Liver (tissue), 9 donors: ENCODE data around the gene MAP6. TPM values are rescaled to one million over a fixed set of nuclear protein-coding genes. Genes with fewer than 3 reads are reported as not detected.

Experiments used
- DNase-seq: peaks from one replicate; pipeline ENCODE4 v3.0.0-alpha.2; 2017; ENCODE audit warnings: low spot score
- H3K27ac ChIP-seq, 2 donors: one replicate each; pipeline ENCODE4 v1.7.0; 2013; ENCODE audit warnings: inconsistent platforms in 2 of 2, low read length in 2 of 2, control low read depth in 1 of 2, low read depth in 1 of 2, mild to moderate bottlenecking in 1 of 2
- H3K27me3 ChIP-seq, 4 donors: one replicate each; pipeline versions ENCODE4 v1.6.1 to v1.7.0; 2013; ENCODE audit warnings: low read length in 3 of 4, inconsistent platforms in 1 of 4, mild to moderate bottlenecking in 1 of 4, moderate library complexity in 1 of 4; ENCODE audit not compliant: control insufficient read depth in 4 of 4, insufficient read depth in 4 of 4
- H3K36me3 ChIP-seq, 4 donors: one replicate each; pipeline versions ENCODE4 v1.6.1 to v1.7.0; 2013; ENCODE audit warnings: low read length in 3 of 4, mild to moderate bottlenecking in 3 of 4, low read depth in 1 of 4, moderate library complexity in 1 of 4; ENCODE audit not compliant: control insufficient read depth in 4 of 4, insufficient read depth in 3 of 4
- H3K4me1 ChIP-seq, 4 donors: one replicate each; pipeline versions ENCODE4 v1.6.1 to v1.7.0; 2013; ENCODE audit warnings: low read length in 3 of 4, mild to moderate bottlenecking in 3 of 4, moderate library complexity in 1 of 4; ENCODE audit not compliant: control insufficient read depth in 4 of 4, insufficient read depth in 4 of 4
- H3K4me3 ChIP-seq, 3 donors: one replicate each; pipeline versions ENCODE4 v1.6.1 to v1.7.0; 2013; ENCODE audit warnings: low read length in 3 of 3, control low read depth in 1 of 3, low read depth in 1 of 3, mild to moderate bottlenecking in 1 of 3
- H3K9ac ChIP-seq, 2 donors: one replicate each; pipeline ENCODE4 v1.7.0; 2013; ENCODE audit warnings: low read length in 2 of 2, mild to moderate bottlenecking in 2 of 2, moderate library complexity in 2 of 2, control low read depth in 1 of 2, low read depth in 1 of 2
- H3K9me3 ChIP-seq, 4 donors: one replicate each; pipeline versions ENCODE4 v1.6.1 to v1.7.0; 2013; ENCODE audit warnings: low read length in 3 of 4; ENCODE audit not compliant: control insufficient read depth in 4 of 4
- ATF3 ChIP-seq: IDR thresholded peaks from 2 replicates; pipeline ENCODE4 v1.6.1; 2016; ENCODE audit warnings: antibody characterized with exemption
- CTCF ChIP-seq: fragments of 150-350 bp; IDR thresholded peaks from 2 replicates; pipeline ENCODE4 v1.5.1; 2017; ENCODE audit warnings: improper control_type of control experiment, low read depth, low read length; ENCODE audit not compliant: missing input control
- EGR1 ChIP-seq, 2 donors: IDR thresholded peaks; 2 replicates each; pipeline ENCODE4 v1.6.1; 2016 to 2018; ENCODE audit warnings: antibody characterized with exemption in 2 of 2, low read depth in 2 of 2
- FOXA1 ChIP-seq: IDR thresholded peaks from 2 replicates; pipeline ENCODE4 v1.6.1; 2016; ENCODE audit warnings: antibody characterized with exemption
- FOXA2 ChIP-seq: IDR thresholded peaks from 2 replicates; pipeline ENCODE4 v1.6.1; 2016; ENCODE audit warnings: antibody characterized with exemption
- GABPA ChIP-seq, 2 donors: IDR thresholded peaks in 1 of 2; conservative IDR thresholded peaks in 1 of 2; 2 replicates each; pipeline ENCODE4 v1.6.1; 2016; ENCODE audit warnings: antibody characterized with exemption in 2 of 2, mild to moderate bottlenecking in 1 of 2, moderate library complexity in 1 of 2
- HNF4A ChIP-seq, 2 donors: conservative IDR thresholded peaks; 2 replicates each; pipeline ENCODE4 v1.6.1; 2016; ENCODE audit warnings: antibody characterized with exemption in 2 of 2, mild to moderate bottlenecking in 2 of 2
- HNF4G ChIP-seq: IDR thresholded peaks from 2 replicates; pipeline ENCODE4 v1.6.1; 2016; ENCODE audit warnings: antibody characterized with exemption
- JUND ChIP-seq, 2 donors: IDR thresholded peaks; 2 replicates each; pipeline ENCODE4 v1.6.1; 2016; ENCODE audit warnings: antibody characterized with exemption in 2 of 2
- MAX ChIP-seq: IDR thresholded peaks from 2 replicates; pipeline ENCODE4 v1.6.1; 2016; ENCODE audit warnings: antibody characterized with exemption
- NR2F2 ChIP-seq: IDR thresholded peaks from 2 replicates; pipeline ENCODE4 v1.6.1; 2016; ENCODE audit warnings: antibody characterized with exemption
- RAD21 ChIP-seq, 2 donors: IDR thresholded peaks; 2 replicates each; pipeline ENCODE4 v1.6.1; 2016; ENCODE audit warnings: antibody characterized with exemption in 2 of 2, mild to moderate bottlenecking in 2 of 2
- REST ChIP-seq: IDR thresholded peaks from 2 replicates; pipeline ENCODE4 v1.6.1; 2016; ENCODE audit warnings: antibody characterized with exemption, mild to moderate bottlenecking
- RXRA ChIP-seq, 2 donors: IDR thresholded peaks; 2 replicates each; pipeline ENCODE4 v1.6.1; 2017 to 2018; ENCODE audit warnings: antibody characterized with exemption in 2 of 2, mild to moderate bottlenecking in 1 of 2
- SP1 ChIP-seq: IDR thresholded peaks from 2 replicates; pipeline ENCODE4 v1.6.1; 2018; ENCODE audit warnings: antibody characterized with exemption, mild to moderate bottlenecking
- TAF1 ChIP-seq: conservative IDR thresholded peaks from 2 replicates; pipeline ENCODE4 v1.6.1; 2016; ENCODE audit warnings: antibody characterized with exemption, mild to moderate bottlenecking
- YY1 ChIP-seq: IDR thresholded peaks from 2 replicates; pipeline ENCODE4 v1.6.1; 2016; ENCODE audit warnings: antibody characterized with exemption, mild to moderate bottlenecking
- ZBTB33 ChIP-seq: IDR thresholded peaks from 2 replicates; pipeline ENCODE4 v1.6.1; 2016; ENCODE audit warnings: antibody characterized with exemption
- WGBS: extraction: QIAGEN DNeasy Blood & Tissue Kit; methylation state at CpG from one replicate; pipeline ENCODE4 v1.1.7; 2013; 5-methylcytosine and 5-hydroxymethylcytosine counted together
- polyA plus RNA-seq, 2 donors: library from polyadenylated mRNA; stranded (reverse) in 1 of 2; unstranded in 1 of 2; fragments of 200-250 nt in 1 of 2; fragments of >200 nt in 1 of 2; fragmentation: Nextera tagmentation in 1 of 2; extraction: Ambion mirVana in 1 of 2; gene quantifications; one replicate each; pipeline versions ENCODE4 v1.2.1 to v1.2.3, GENCODE V29; 2013 to 2015
- total RNA-seq, 2 donors: library from RNA; depleted of rRNA; stranded (reverse); fragments of >200 nt; gene quantifications; one replicate each; pipeline ENCODE4 v1.2.3, GENCODE V29; 2014
- donor health status: healthy.
- donor health status: healthy.
- donor health status: healthy.
- donor health status: healthy.
- donor health status: healthy.

The MAP6 gene
- total and polyA plus RNA-seq, 4 donors: 0.22 to 0.36 (median 0.24) TPM

GRCh38 chr11:75700940-75701339 is 32.1 kb upstream of the MAP6 start (continued):
- TF ChIP-seq REST (no peak), JUND (IDR thresholded peaks at IDR 0.05) (no peak), RXRA (IDR thresholded peaks at IDR 0.05) (no peak), FOXA2 (no peak), FOXA1 (no peak), HNF4A (conservative IDR thresholded peaks at IDR 0.05) (no peak)

GRCh38 chr11:75697906-75698581 is 29.2 kb upstream of the MAP6 start:
- no peak for DNase-seq
- H3K9me3 ChIP-seq: no peaks in the 10 kb centered on the region
- 91% methylated on average over 4 of the region's 4 CpGs for WGBS
- H3K4me1 ChIP-seq: no peaks in the 10 kb centered on the region
- no peaks in the 10 kb centered on the region for H3K36me3 ChIP-seq
- no peak overlapping the region for H3K27ac ChIP-seq
- no peak overlapping the region for H3K9ac ChIP-seq
- no peaks in the 10 kb centered on the region for H3K27me3 ChIP-seq
- H3K4me3 ChIP-seq: no peak overlapping the region
- TF ChIP-seq REST: no peak
- no peak for TF ChIP-seq SP1
- no peak for TF ChIP-seq TAF1
- TF ChIP-seq ATF3: no peak
- no peak for TF ChIP-seq HNF4A (conservative IDR thresholded peaks at IDR 0.05)
- TF ChIP-seq MAX: no peak
- no peak for TF ChIP-seq YY1
- TF ChIP-seq NR2F2: no peak
- TF ChIP-seq RAD21 (IDR thresholded peaks at IDR 0.05): no peak
- no peak for TF ChIP-seq EGR1 (IDR thresholded peaks at IDR 0.05; ENCODE audit: low read depth in 2 of 2)
- TF ChIP-seq CTCF: no peak
- no peak for TF ChIP-seq RXRA (IDR thresholded peaks at IDR 0.05)
- TF ChIP-seq FOXA1: no peak
- TF ChIP-seq ZBTB33: no peak
- TF ChIP-seq JUND (IDR thresholded peaks at IDR 0.05): no peak
- TF ChIP-seq HNF4G: no peak
- TF ChIP-seq GABPA (IDR thresholded peaks at IDR 0.05 in 1 of 2, conservative IDR thresholded peaks at IDR 0.05 in 1 of 2): no peak
- TF ChIP-seq FOXA2: no peak
